GM12891 (cell line): Measurements from ENCODE around the gene ALDH3B2.
A peak's percentile ranks its signal among the peaks of the same experiment; 100 is the strongest.

Source experiments
- DNase-seq: peaks from one replicate; pipeline ENCODE4 v3.0.0; 2011; ENCODE audit warnings: low spot score; ENCODE audit not compliant: insufficient read length
- FAIRE-seq: peaks from 2 replicates; lab custom pipeline; 2011; peaks lifted over from hg19 to GRCh38; lab: Jason Lieb, UNC
- PAX5 ChIP-seq: IDR thresholded peaks from 2 replicates; pipeline ENCODE4 v1.6.1; 2011; ENCODE audit warnings: low read length, moderate library complexity, mild to moderate bottlenecking; ENCODE audit not compliant: insufficient read depth, severe bottlenecking
- POLR2A ChIP-seq: IDR thresholded peaks from 2 replicates; pipeline ENCODE4 v1.6.1; 2011; ENCODE audit warnings: low read depth, low read length, control low read depth
- POLR2AphosphoS5 ChIP-seq: IDR thresholded peaks from 2 replicates; pipeline ENCODE4 v1.6.1; 2011; ENCODE audit warnings: low read depth, low read length, control low read depth
- POU2F2 ChIP-seq: IDR thresholded peaks from 2 replicates; pipeline ENCODE4 v1.6.1; 2011; ENCODE audit warnings: low read depth, mild to moderate bottlenecking, control low read depth, low read length, moderate library complexity
- SPI1 ChIP-seq: IDR thresholded peaks from 2 replicates; pipeline ENCODE4 v1.6.1; 2011; ENCODE audit warnings: low read depth, low read length, control low read depth
- TAF1 ChIP-seq: IDR thresholded peaks from 2 replicates; pipeline ENCODE4 v1.6.1; 2011; ENCODE audit warnings: low read depth, low read length, control low read depth

The ALDH3B2 gene

DNA sequence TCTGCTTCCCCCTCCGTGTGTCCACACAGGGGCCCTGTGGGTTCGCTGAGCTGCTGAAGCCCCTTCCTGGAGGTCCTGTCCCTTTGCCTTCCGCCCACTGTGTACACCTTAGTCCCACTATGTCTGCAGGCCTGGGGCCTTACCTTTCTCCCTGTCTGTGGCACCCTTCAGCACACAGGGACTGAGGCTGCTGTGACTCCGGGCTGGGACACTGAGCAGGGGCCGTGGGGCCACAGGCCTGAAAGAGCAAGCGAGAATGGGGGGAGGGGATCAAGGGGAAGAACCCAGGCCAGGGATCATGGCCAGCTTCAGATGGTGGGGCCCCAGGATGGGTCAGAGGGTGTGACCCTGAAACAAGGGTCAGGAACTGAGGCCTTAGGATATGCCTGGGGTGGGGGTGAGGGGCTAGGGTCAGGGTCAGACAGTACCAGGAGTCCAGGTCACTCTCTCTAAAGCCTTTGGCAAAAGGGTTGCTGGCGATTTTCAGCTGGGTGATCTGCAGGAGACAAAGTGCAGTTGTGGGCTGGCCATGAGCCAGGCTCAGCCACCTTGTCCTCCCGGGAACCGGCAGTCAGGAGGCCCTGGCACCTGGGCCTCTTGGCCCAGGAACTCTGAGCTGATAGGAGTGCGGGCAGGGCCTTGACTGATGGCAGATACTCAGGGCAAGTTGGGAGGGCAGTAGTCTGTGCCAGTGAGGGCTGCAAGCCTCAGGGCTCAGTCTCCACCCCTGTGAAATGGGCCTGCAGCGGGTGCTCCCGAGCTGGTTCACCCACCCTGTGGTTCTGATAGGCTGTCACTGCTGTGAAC, 42.0 kb downstream of the ALDH3B2 start:
- no peak for FAIRE-seq
- TF ChIP-seq SPI1 = no peak
- no peak for TF ChIP-seq POU2F2
- TF ChIP-seq POLR2AphosphoS5 = no peak
- TF ChIP-seq POLR2A = no peak
- TF ChIP-seq PAX5 = no peak
- no peak for TF ChIP-seq TAF1
- DNase-seq = no peak

DNA sequence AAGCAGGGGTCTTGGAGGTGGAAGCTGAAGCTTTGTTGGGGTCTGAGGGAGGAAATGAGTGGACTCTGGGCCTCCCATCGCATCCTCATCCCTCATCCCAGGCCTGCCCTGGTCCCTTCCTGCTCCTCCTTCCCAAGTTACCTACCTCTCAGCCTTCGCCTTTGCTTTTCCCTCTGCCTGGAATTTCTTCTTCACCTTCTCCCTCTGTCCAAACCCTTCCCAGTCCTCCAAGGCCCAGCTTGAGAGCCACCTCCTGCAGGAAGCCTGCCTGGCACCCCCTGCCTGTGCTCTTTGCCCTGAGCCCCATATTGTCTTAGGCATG, 42.6 kb downstream of the ALDH3B2 start:
- no peak for DNase-seq
- no peak for FAIRE-seq
- TF ChIP-seq POU2F2 (no peak), POLR2AphosphoS5 (no peak), POLR2A (no peak), PAX5 (no peak)

DNA sequence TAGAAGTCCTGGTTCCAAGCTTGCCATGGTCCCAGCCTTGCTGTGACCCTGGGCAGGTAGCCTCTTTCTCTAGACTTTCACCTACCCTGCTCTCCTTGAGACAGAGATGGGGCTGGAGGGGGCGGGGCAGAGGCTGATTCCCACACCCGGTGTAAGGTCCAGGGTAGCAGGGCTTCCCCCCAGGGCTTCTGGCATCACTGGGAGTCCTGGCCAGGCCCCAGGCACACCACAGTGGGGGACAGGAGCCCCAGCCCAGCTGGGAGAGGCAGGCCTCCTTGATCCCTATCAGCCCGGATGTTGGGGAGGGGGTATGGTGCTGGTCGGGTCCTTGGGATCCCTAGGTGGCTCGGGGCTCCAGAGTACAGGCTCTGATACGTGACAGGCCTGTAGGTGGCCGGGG, 43.0 kb downstream of the ALDH3B2 start:
- no peak for DNase-seq
- TF ChIP-seq POLR2A (no peak), SPI1 (no peak), PAX5 (no peak), POU2F2 (no peak), POLR2AphosphoS5 (no peak), TAF1 (no peak)
- no peak for FAIRE-seq

DNA sequence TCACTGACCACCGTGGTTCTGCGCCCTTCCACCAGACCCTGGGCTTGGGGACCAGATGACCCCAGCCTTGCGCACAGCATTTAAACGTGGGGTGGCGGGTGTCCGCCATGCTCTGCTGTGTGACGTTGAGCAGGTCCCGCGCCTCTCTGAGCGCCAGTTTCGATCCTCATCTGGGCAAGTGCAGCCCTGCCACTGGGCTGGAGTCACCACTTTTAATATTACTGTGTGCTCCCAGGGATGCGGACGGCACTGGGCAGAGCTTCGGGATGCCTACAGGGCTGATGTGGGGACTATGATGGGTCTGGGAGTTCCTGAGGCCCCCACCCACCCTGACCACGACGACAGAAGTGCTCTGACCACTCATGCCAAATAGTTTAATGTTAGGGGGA, 43.5 kb downstream of the ALDH3B2 start:
- peak; percentile 23 for FAIRE-seq
- no peak for DNase-seq
- no peak for TF ChIP-seq TAF1
- TF ChIP-seq POLR2AphosphoS5 = no peak
- no peak for TF ChIP-seq POLR2A
- TF ChIP-seq PAX5 = no peak
- TF ChIP-seq POU2F2 = no peak
- TF ChIP-seq SPI1 = no peak

DNA sequence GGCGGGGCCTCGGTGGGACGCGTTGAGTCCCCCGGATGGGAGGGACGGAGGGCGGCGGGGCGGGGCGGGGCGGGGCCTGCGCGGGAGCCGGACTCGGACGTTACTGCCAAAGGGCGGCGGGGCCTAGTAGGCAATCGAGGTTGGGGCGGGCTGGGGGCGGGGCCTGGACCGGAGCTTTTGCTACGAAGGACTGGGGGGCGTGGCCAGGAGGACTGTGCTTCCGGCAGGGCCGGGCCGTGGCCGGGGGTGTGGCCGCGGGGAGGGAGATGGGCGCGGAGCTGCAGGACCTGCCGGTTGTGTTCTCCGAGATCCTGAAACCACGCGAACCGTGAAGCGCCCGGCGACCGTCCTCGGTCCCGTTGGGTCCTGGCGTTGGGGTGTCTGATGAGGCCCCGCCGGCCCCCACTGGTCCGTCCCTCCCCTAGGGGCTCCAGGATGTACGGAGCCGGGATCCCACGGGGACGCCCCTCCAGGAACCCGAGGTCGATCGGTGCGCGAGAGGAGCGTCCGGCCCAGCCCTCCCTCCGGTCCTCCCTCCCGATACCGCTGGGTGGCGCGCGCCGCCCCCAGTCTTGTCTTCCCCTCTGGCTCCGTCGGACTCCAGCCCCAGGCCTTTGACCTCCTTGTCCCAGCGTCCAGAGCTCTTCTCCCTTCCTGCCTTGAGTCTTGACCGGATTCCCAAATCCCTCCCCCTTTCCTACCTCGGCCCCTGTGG, 44.0 kb downstream of the ALDH3B2 start:
- no peak for TF ChIP-seq POU2F2
- TF ChIP-seq POLR2AphosphoS5 = no peak
- TF ChIP-seq PAX5 = no peak
- no peak for TF ChIP-seq POLR2A
- no peak for TF ChIP-seq SPI1
- TF ChIP-seq TAF1 = no peak
- peak; percentile 99 for DNase-seq
- peak; percentile 93 for FAIRE-seq

DNA sequence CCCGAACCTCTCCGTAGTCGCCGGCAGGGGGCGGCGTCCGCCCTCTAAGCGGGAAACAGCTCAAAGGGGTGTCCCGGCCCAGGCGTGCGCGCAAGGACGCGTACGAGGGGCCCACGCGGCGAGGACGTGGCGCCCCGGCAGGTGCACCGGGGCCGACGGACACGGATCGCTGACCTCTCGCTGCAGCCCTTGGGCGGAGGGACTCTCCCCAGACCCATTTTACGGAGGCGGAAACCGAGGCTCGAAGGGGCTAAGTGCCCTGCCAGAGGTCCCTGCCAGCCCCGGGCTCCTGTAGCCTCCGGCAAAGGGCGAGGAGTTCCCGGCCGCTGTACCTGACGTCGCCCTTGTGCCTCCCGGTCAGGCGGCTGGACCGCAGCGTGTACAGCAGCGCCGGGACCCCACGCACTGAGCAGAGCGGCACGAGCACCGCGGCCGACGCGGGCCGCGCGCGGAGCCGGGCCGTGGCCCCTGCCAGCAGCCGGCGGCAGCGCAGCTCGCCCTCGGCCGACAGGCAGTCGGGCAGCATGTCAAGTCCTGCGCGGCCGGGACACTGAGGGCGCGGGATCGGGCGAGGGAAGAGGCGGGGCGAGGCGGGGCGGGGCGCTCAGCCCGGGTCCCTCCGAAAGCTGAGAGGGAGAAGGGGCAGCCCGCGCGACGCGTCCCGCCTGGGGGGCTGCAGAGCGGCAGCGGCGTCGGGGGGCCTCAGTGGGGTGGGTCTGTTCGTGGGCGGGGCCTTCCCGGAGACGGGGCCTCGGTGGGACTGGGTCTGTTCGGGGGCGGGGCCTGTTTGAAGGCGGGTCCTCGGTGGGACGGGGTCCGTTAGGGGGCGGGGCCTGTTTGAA, 44.8 kb downstream of the ALDH3B2 start, which contains the start of gene NUDT8:
TSS of gene NUDT8 (minus strand) at position 552 of the 842 bp plus-strand sequence. CDS start at position 526, 26 bp downstream.
- TF ChIP-seq POLR2A = no peak
- no peak for TF ChIP-seq SPI1
- no peak for TF ChIP-seq POU2F2
- peak; percentile 96 for TF ChIP-seq PAX5
- TF ChIP-seq POLR2AphosphoS5 = no peak
- TF ChIP-seq TAF1 = no peak
- no peak for FAIRE-seq
- DNase-seq = peak; percentile 88

DNA sequence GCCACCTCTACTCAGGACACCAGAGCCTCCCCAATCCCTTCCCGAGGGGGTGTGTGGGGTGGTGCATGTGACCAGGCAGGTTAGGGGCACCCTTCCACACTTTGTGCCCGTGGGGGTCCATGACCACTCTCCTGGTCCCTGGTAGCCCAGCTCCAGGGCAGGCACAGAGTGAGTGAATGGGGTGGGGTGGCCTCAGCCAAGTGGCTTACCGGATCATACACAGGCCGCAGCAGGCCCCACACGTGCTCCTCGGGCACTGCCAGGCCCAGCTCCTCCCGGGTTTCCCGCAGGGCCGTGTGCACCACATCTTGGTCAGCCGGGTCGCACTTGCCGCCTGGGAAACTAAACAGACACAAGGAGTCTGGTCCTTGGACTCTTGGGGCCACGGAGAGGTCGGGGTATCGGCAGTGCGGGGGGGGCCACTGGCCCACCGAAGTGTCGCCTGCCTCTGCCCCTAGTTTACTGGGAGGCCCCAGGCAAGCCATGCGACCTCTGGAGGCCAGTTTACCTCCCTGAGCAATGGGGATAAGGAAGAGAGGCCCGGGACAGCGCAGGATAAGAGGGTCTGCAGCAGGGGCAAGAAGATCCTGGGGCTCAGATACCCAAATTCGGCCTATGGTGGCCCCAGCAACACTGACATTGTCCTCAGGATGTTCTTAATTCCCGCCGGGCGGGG, 45.6 kb downstream of the ALDH3B2 start:
- FAIRE-seq (no peak), DNase-seq (no peak)
- TF ChIP-seq POU2F2 (no peak), POLR2AphosphoS5 (no peak), TAF1 (no peak), PAX5 (no peak), SPI1 (no peak), POLR2A (no peak)

DNA sequence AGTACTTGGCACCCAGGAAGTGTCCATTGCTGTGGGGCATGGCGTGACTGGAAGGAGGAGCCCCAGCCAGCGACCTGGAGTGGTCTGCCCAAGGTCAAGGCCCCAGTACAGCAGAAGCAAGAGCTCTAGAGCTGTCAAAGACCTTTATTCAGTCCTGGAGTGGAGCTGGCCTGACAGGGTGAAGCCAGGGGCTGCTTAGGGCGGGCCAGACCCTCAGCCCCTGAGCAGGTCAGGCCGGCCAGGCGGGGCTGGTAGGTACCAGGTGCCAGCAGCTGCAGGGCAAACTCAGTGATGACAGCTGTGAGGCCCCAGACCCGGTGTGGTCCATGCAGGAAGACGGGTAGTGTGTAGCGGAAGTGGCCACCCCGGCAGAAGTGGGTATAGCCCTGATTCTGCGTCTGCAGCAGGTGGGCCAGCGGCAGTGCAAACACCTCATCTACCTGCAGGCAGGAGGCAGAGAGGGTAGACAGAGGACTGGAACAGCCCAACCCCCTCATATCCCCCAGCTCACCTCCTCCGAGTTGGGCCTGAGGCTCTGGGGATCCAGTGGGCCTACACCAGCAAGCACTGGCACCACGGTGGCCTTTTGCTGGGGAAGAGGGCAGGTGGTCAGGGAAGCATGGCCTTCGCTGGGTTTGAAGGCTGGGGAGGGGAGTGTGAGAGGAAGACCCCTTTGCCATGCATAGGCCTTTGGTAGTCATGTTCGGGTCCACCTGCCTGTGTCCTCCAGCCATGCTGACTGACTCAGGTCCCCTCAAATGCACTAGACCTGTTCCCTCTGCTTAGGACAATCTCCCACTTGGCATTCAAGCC, 46.4 kb downstream of the ALDH3B2 start:
- DNase-seq = no peak
- FAIRE-seq = no peak
- TF ChIP-seq POU2F2 = no peak
- TF ChIP-seq TAF1 = no peak
- no peak for TF ChIP-seq PAX5
- no peak for TF ChIP-seq POLR2AphosphoS5
- TF ChIP-seq SPI1 = no peak
- no peak for TF ChIP-seq POLR2A
